HG03432 (cell line): ENCODE data around the gene PSME4.

Source experiments
- ATAC-seq: cut with Tn5 transposase; IDR thresholded peaks from one replicate; pipeline ENCODE4 v1.9.1; 2021; ENCODE audit warnings: mild to moderate bottlenecking, moderate library complexity; ENCODE audit not compliant: unreplicated experiment

Gene PSME4, protein sequence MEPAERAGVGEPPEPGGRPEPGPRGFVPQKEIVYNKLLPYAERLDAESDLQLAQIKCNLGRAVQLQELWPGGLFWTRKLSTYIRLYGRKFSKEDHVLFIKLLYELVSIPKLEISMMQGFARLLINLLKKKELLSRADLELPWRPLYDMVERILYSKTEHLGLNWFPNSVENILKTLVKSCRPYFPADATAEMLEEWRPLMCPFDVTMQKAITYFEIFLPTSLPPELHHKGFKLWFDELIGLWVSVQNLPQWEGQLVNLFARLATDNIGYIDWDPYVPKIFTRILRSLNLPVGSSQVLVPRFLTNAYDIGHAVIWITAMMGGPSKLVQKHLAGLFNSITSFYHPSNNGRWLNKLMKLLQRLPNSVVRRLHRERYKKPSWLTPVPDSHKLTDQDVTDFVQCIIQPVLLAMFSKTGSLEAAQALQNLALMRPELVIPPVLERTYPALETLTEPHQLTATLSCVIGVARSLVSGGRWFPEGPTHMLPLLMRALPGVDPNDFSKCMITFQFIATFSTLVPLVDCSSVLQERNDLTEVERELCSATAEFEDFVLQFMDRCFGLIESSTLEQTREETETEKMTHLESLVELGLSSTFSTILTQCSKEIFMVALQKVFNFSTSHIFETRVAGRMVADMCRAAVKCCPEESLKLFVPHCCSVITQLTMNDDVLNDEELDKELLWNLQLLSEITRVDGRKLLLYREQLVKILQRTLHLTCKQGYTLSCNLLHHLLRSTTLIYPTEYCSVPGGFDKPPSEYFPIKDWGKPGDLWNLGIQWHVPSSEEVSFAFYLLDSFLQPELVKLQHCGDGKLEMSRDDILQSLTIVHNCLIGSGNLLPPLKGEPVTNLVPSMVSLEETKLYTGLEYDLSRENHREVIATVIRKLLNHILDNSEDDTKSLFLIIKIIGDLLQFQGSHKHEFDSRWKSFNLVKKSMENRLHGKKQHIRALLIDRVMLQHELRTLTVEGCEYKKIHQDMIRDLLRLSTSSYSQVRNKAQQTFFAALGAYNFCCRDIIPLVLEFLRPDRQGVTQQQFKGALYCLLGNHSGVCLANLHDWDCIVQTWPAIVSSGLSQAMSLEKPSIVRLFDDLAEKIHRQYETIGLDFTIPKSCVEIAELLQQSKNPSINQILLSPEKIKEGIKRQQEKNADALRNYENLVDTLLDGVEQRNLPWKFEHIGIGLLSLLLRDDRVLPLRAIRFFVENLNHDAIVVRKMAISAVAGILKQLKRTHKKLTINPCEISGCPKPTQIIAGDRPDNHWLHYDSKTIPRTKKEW (N-terminal part only)

DNA sequence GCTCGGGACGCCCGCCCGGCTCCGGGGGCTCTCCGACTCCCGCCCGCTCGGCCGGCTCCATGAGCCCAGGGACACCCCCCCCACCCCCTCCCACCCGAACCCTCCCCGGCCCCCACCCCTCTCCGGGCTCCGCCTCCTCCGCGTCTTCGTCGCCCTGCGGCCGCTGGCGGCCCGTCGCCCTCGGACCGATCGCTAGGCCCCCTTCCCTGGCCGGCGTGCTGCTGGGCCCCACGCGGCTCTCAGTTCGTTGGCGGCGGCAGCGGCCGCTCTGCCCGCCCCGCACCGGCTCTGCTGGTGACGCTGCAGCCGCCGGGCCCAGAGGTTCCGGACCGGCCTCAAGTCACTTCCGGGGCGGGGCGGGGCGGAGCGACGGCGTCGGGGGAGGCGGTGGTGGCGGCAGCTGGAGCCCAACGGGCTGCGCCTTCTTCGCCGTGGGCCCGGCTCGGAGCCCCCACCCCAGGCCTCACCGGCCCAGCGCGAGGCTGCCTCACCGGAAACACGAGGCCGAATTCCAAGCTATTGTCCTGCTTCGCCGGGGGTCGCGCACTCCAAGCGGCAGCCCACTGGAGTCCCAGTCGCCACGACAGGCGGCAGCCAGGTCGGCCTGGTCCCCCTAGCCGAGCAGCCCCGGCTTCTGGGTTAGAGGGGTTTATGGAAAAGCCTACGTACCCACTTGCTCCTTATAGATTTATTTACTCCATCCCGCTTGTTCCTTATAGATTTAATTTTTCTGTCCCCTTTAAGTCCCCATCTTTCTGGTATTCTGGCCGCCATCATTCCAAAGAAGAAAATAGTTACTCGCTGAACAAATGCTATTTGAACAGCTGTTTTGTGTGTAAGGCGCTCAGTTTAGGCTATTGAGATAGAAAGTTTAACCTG lies at the start of gene PSME4:
Gene PSME4, minus strand, starts transcription at position 270 of the 879 bp plus-strand sequence. Its CDS starts 209 bp downstream, at position 61.
- ATAC-seq: peak; percentile 94

GRCh38 chr2:54015798-54016699 lies 45.3 kb upstream of the PSME4 start:
- no peak for ATAC-seq

DNA sequence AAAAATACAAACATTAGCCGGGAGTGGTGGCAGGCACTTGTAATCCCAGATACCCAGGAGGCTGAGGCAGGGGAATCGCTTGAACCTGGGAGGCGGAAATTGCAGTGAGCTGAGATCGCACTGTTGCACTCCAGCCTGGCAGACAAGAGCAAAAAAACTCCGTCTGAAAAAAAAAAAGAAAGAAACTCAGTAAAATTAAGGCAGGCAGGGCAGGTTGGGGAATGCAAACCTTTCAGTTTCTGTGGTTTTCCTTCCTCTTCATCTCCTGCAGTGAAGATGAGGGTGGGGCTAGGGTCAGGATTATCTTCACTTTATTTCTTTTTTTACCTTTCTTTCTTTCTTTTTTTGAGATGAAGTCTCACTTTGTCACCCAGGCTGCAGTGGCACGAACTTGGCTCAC lies 43.2 kb upstream of the PSME4 start:
- ATAC-seq: no peak

GRCh38 chr2:54012538-54013141 lies 41.8 kb upstream of the PSME4 start:
- no peak for ATAC-seq

- ATAC-seq: no peak
Observed at GRCh38 chr2:54009549-54009948, 38.8 kb upstream of the PSME4 start.

DNA sequence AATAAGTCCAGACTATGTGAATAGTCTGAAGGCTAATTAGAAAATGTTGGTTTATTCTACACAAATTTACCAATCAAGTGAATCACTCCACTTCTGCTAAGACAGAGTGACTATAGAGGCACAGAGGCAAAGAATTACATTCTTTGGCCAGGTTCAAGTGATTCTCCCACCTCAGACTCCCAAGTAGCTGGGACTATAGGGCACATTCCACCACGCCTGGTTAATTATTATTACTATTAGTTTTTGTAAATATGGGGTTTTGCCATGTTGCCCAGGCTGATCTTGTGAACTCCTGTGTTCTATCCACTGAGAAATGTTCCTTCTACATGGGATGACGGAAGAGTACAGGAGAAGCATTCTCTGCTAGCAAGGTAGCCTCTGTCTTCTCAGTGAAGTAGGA lies 37.6 kb upstream of the PSME4 start:
- no peak for ATAC-seq

GRCh38 chr2:54000524-54000923 lies 29.7 kb upstream of the PSME4 start:
- no peak for ATAC-seq

DNA sequence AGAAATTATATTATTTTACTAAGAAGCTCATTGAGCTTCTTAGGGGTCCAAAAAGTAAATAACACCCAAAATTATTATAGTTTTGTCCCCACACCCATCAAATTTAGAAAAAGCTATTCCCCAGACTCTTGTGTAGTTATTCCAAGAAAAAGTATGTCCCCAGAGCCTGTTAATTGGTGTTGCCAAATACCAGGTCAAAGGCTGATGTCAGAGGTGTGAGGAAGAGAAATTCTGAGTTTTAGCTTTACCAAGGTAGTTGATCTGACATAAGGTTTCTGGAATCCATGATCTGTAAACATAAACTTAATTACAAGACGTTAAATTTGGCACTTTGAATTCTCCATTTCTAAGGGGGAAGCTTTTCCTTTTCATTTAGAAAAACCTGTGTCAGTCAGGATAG lies 29.3 kb upstream of the PSME4 start:
- ATAC-seq: no peak

DNA sequence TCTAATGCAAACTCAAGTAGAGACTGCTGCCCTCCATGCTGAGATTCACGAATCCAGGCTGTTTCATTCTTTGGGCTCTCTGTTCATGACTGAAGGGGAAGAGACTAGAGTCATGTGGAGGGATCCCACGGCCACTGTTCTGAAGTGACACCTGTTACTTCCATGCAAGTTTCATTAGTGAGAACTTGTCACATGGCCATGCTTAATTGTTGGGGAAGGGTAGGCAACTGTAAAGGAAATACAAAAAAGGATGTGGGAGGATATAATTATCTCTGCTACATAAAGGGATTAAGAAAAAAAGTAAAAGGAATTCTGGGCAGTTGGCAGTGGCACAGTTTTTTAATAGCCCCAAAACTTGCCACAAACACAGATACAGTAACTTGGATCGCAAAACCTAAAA lies 28.0 kb upstream of the PSME4 start:
- ATAC-seq: no peak

DNA sequence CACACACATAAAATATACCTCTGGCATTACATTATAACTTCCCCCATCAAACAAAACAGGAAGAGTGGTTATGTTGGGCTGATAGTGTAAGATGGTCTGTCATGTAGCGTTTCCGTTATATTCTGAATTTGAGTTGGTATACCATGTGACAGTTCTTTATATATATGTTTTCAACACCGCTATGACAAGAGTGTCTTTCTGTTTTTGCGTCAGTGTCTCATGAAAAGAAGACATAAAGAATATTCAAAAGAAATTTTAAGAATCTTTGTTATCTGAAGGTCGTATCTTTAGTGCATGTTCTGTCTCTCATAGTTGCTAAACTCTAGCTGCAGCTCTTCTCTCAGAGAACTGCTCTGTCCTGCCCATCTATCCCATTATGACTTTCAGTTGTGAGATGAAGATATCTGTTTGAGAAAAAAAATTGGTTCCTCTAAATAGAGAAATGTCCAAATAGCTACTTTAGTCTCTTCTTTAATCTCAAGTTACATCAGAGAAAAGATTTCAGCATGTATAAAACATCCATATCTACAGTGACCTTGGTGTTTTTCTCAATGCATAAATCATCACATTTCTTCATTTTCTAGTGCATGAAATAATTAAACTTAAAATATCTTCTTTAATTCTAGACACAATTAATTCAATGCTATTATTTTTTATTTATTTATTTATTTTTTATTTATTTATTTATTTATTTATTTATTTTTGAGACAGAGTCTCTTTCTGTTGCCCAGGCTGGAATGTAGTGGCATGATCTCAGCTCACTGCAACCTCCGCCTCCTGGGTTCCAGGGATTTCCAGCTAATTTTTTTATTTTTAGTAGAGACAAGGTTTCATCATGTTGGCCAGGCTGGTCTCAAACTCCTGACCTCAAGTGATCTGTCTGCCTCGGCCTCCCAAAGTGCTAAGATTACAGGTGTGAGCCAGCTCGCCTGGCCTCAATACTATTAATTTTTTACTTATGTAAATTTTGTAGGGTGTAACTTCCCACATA lies 24.3 kb upstream of the PSME4 start:
- ATAC-seq: peak; percentile 72

- no peak for ATAC-seq
Observed at GRCh38 chr2:53991948-53992347, 21.2 kb upstream of the PSME4 start.

DNA sequence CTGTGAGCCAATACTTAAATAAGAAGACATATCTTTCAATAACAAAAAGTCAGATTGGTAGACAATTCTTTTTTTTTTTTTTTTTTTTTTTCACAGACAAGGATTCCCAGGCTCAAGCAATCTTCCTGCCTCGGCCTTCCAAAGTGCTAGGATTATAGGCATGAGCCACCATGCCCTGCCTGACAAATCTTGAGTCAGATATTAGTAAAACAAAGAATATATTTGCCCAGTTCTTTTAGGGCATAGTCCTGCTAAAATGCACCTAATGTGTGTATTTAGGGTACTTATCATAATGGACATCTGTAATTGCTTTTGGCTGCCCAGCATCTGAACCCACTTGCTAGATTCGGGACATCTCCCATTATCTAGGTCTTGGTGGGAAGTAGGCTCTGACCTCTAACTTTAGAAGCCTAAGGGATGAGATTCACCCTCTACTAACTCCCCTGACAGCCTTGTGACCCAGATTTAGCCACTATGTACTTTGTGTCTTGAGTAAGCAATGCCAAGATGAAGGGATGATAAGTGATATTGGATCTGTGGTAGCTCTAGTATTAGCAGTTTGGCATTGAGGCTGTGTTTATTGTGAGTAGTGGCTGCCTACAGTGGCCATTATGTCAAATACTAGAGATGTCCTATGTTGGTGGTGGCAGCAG lies 18.5 kb upstream of the PSME4 start:
- no peak for ATAC-seq

DNA sequence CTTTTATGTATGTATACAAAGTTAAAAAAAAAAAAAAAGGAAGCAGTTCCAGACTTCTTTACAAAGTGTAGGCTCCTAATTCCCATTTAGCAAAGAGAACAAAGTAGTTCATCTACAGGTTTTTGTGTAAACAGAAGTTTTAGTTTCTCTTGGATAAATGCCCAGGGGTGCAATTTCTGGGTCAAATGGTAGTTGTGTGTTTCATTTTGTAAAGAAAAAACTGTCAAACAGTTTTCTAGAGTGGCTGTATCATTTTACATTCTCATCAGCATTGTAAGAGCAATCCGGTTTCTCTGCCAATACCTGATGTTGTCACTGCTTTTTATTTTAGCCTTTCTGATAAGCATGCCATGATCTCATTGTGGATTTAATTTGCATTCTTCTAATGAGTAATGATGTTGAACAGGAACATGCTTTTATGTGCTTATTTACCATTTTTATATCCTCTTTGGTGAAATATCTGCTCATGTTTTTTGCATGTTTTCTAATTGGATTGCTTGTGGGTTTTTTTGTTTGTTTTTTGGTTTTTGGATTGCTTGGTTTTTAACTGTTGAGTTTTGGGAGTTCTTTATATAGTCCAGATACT lies 16.6 kb upstream of the PSME4 start:
- peak; percentile 75 for ATAC-seq

DNA sequence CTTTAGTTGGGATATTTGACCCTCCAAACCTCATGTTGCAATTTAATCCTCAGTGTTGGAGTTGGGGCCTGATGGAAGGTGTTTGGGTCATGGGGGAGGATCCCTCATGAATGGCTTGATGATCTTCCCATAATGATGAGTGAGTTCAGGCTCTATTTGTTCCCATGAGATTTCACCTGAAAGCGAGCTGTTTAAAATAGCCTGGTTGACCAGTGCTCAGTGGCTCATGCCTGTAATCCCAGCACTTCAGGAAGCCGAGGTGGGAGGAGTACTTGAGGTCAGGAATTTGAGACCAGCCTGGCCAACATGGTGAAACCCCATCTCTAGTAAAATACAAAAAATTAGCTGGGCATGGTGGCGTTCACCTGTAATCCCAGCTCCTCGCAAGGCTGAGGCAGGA lies 14.9 kb upstream of the PSME4 start:
- ATAC-seq: no peak

- ATAC-seq: peak; percentile 31
Observed at GRCh38 chr2:53969968-53970723, 647 bp downstream of the PSME4 start.
